ENCODE data around the gene DLG2.

The DLG2 gene

GRCh38 chr11:84558085-84558905, 1068.8 kb downstream of the DLG2 start:
- DNase-seq (ENCODE audit: low spot score): peak; percentile 32

GRCh38 chr11:84552791-84553190, 1074.4 kb downstream of the DLG2 start:
- DNase-seq (ENCODE audit: low spot score): no peak

GRCh38 chr11:84549217-84549616, 1077.9 kb downstream of the DLG2 start:
- DNase-seq (ENCODE audit: low spot score): no peak

GRCh38 chr11:84544566-84544965, 1082.6 kb downstream of the DLG2 start:
- no peak for DNase-seq (ENCODE audit: low spot score)

DNA sequence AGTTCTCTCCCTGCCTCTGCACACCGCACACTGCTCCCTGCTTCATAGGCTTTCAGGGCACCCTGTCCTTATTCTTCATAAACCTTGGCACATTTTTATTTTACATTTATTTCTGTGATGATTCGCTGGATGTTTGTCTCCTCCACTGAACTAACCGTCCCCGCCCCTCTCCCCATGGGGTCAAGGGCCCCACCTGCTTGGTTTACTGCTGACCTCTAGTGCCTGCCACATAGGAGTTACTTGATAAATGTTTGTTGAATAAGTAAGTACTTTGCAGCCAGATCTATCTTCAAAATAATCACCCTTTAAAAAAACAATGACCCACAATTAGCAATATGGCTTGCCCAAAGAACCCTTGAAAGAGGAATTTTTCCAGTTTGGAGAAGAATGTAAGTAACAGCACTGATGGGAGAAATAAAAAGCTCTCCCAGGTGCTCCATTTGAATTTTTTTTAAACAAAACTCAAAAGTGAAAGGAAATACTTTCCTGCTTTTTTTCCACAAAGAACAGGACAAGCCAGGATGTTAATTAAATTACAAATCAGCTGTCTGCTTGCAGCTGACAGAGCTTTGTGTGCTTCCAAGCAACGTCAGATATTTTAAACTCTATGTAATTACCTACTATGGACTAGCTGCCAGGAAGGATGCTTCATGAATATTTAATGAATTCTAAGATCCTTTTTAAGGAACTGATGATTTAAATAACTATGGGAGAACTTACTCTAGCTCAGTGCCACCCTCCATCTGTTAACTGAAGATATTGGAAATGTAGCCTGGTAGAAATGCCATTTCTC, 1083.6 kb downstream of the DLG2 start:
- DNase-seq (ENCODE audit: low spot score): peak; percentile 39

- DNase-seq (ENCODE audit: low spot score): no peak
Observed at GRCh38 chr11:84541731-84542340, 1085.3 kb downstream of the DLG2 start.

DNA sequence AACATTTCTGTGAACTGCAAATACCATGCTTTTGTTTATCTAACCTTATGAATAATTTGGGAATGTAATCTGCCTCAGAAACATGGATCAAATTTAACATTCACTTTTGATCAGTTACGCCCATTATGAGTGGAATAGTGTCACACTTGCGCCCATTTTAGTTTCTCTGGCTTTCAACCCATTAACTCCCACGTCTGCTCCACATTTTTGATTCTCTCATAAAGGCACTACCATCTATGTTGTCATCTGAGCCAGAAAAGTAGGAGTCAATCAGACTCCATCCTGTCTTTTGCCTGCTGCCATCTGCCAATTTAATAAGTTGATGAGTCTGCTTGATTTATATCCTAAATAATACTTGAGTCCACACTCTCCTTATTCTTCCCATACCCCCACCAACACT, 1090.7 kb downstream of the DLG2 start:
- no peak for DNase-seq (ENCODE audit: low spot score)

GRCh38 chr11:84532364-84532763, 1094.8 kb downstream of the DLG2 start:
- no peak for DNase-seq (ENCODE audit: low spot score)

GRCh38 chr11:84526250-84526649, 1100.9 kb downstream of the DLG2 start:
- no peak for DNase-seq (ENCODE audit: low spot score)

DNA sequence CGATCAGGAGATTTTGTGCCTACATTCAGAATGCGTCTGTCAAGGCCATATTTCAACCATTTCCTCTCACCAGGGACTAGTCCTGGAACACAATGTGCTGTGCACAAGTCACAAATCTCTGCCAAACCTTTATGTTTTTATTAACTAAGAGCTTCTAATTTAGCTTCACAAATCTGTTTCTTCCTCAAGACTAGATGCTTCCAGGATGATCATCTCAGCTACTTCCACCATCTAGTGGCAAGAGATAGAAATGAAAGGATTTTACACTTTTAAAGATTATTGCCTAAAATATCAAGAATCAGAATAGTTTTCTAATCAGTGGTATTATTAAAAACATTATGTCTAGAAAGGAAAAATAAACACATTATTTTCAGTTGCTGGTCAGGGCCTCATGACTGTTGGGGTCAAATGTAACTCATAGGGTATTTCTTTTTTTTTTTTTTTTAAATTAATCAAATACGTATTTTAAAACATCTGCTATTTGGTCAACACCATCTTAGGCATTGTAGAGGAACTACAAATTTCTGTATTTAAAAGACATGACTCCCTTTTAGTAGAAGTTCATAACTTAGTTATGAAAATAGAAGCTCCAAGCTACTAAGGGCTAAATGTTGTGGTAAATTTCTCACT, 1102.6 kb downstream of the DLG2 start:
- DNase-seq (ENCODE audit: low spot score): peak; percentile 17

DNA sequence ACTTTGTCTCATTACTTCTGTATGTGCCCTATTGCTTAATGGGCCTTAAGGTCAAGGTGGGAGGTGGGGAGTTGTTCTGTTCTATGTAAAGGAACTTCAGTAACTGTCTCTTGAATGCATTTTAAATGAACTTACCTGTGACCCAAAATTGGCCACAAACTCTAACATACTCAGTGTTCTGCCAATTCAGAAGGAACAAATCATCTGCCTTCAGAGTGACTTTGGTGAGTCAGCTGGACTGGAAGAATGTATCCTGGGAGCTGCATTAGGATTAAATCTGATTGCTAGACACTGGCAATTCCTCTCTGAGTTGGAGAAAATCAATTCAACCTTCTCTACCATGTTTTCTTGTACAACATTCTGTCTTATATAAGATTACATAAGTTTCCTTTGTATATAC, 1104.8 kb downstream of the DLG2 start:
- no peak for DNase-seq (ENCODE audit: low spot score)

DNA sequence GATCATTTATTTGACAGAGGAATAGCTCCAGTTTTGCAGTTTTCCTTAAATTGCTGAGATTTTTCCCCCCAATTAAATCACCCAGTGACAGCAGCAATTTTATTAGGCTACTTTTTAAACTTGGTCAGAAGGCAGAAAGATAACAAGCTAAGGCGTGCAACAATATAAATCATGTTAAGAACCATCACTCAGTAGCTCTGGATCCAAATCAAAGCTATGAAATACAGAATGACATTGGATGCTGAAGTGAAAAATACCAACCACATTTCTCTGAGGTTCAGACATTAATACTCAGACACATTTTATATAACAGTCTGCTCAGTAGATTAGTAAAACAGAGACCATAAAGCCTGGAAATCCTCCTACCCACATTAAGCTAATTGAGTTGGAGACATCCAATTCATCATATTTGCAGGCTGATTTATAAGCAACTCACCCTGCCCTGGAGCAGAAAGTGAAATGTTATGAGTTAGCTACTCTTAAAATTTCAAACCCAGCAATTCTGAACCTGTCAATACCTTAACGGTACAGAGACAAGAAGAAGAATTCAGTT, 1108.4 kb downstream of the DLG2 start:
- no peak for DNase-seq (ENCODE audit: low spot score)

- no peak for DNase-seq (ENCODE audit: low spot score)
Observed at GRCh38 chr11:84514436-84514835, 1112.7 kb downstream of the DLG2 start.

GRCh38 chr11:84503503-84503902, 1123.6 kb downstream of the DLG2 start:
- no peak for DNase-seq (ENCODE audit: low spot score)

- no peak for DNase-seq (ENCODE audit: low spot score)
Observed at GRCh38 chr11:84501750-84502149, 1125.4 kb downstream of the DLG2 start.

DNA sequence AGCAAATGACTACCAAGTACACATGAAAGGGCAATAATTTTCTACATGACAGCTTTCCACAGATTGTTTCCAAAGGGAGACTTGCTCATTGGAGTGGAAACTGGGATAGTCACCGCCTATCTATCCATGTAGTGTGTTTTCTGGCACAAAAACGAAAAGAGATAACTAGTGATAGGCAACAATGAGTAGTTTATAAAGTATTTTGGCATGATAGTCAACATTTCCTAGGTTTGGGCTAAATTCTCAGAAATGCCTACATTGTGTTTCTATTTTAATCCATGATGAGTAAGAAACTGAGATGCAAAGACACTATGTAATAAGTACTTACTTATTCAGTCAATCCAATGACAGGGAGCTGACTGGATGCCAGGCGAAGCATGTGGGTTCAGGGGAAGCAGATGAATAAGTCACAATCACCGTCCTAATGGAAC, 1129.1 kb downstream of the DLG2 start:
- DNase-seq (ENCODE audit: low spot score): no peak

GRCh38 chr11:84497181-84497580, 1130.0 kb downstream of the DLG2 start:
- no peak for DNase-seq (ENCODE audit: low spot score)

DNA sequence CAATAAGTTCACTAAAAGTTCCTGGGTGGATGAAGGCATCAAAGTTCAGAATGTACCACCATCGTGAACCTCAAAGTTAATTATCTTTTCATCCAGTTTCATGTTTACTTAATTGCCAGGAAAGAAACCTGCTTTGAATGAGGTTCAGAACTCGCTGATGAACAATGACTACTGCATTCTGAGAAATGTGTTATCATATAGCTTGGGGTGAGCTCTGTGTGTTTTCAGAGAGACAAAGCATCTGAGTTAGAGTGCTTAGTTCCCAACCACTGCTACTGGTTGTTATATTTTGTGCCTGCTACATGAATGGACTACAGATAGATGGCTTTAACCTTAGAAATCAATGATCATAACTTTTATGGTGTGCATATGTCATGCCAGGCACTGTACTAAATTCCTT, 1131.0 kb downstream of the DLG2 start:
- DNase-seq (ENCODE audit: low spot score): no peak

DNA sequence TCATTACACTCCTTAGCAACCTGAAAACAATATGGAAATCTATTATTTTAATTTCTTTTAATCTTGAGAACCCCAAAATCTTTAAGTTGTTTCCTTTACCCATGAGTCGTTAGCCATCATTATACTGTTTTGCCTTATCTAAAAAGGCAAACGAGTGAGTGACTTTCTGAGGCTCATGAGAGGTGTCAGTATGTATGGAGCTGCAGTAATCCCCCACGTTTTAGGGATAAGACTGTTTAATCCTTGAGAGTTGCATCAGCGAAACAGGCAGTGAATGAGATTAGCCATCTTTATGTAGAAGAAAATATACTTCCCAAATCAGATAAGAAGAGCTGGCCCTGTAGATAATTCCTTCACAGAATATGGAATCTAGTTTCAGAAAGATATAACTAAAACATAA, 1147.0 kb downstream of the DLG2 start:
- no peak for DNase-seq (ENCODE audit: low spot score)

DNA sequence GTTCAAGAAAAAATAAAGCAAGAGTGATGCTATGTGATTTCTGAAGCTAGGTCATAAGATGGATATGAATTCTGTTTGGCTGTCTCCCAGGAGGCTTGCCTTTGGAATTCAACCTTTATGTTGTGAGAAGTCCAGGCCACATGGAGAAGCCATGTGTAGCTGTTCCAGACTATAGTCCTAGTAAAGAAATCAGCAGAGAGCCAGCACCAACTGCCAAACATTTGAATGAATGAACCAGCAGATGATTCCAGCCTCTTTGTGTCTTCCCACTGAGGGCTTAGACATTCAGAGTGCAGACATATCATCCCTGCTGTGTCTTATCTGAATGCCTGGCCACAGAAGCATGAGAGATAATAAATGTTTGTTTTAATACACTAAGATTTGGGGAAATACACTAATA, 1150.6 kb downstream of the DLG2 start:
- no peak for DNase-seq (ENCODE audit: low spot score)

DNA sequence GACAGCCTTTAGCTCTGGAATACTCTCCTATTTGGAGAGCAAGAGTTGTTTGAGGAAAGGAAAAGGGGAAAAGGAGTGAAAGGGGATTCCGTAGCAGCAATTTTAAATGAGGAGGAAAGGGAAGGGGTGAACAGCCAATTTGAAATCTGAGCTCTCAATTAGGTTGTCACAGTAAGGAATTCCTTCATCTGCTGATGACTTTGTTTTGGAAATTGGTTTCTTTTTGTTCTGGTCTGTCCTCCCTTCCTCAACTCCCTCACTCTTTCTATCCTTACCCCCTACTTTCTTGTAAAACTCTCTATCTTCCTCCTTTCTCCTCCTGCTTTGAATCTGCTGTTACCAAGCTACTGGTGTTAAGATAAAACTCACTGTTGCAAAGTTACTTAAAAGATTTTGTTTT, 1155.6 kb downstream of the DLG2 start:
- DNase-seq (ENCODE audit: low spot score): peak; percentile 26

DNA sequence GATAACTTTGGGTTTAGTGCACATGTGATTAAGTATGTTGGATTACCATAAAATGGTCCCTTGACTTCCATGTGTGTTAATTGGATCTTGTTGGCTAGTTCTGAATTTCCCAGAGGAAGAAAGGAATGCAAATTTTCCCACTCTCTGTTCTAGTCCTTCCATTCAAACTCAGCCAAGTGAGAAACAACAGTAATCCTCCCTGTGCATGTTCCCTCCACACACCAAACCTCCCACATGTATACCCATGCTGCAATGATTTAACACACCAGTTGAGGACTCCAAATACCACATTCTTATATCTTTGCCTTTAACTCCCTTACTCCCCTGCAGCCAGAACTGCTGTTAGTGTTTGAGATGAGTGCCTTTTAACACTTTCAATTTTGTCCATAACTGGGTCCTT, 1158.9 kb downstream of the DLG2 start:
- DNase-seq (ENCODE audit: low spot score): no peak
